Germinal center (tissue), 1 donor: ENCODE measurements around the gene NMNAT1.
"Not testable (repeated sequence)": the region's sequence is repeated elsewhere in the genome, so short reads cannot be mapped to it uniquely, and the experiment has no call there.

Experiments
- DNase-seq: peaks from one replicate; pipeline ENCODE4 v3.0.0; 2012; ENCODE audit warnings: mixed read lengths, low spot score

The NMNAT1 gene

DNA sequence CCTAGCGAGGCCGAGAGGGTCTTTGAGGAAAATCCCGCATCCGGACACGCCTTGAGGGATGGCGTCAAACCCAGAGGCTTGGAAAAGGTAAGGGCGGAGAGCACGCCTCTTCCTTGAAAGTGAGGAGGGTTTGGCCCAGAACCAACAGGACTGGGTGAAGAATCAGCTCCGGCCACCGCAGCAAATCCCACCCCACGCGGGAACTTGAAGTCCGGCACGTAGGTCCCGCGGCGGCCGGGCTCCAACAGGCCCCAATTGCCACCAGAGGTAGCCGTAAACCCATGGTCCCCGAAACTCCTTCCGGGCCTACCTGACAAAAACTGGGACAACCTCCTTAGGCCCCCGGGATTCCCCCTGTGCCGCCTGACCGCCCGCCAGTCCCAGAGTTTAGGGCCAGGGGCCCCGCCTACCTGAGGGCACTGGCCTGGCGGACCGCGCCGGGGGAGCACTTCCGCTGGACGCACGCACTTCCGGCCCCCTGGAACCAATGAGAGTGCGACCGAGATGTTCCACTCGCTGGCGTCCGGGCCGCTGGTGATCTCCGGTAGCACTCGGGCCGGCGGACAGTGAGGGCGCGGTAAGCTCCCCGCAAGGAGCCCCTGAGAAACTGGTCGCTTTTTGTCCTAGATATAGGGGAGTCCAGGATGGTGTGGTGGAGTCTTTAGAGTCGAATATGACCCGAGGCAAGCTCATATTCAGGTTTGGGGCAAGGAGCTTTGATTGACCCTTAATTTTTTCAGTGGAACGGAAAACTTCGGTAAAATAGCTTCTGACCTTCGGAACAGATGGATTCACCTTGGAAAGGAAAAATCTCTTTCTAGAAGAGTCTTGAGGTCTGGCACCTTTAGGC lies at the start of gene NMNAT1, which contains the start of gene LZIC:
NMNAT1 (plus strand) TSS at position 537 of the 850 bp plus-strand sequence. CDS start 28,599 bp downstream, outside the sequence.
LZIC (minus strand) TSS at position 453 of the 850 bp plus-strand sequence. CDS start 6,772 bp downstream, outside the sequence.
- DNase-seq = peak; percentile 94

DNA sequence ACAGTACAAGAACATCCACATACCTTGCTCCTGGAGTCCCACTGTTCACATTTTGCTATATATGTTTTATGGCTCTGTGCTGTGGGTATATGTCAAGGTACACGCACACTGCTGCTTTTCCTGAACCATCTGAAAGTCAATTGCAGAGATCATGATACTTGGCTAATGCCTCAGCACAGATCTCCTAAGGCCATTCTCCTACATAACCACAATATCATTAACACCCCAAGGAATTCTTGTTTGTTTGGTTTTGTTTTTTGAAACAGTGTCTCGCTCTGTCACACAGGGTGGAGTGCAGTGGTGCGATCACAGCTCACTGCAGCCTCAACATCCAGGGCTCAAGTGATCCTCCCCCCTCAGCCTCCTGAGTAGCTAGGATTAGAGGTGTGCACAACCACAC lies 49.2 kb upstream of the NMNAT1 start:
- no peak for DNase-seq

DNA sequence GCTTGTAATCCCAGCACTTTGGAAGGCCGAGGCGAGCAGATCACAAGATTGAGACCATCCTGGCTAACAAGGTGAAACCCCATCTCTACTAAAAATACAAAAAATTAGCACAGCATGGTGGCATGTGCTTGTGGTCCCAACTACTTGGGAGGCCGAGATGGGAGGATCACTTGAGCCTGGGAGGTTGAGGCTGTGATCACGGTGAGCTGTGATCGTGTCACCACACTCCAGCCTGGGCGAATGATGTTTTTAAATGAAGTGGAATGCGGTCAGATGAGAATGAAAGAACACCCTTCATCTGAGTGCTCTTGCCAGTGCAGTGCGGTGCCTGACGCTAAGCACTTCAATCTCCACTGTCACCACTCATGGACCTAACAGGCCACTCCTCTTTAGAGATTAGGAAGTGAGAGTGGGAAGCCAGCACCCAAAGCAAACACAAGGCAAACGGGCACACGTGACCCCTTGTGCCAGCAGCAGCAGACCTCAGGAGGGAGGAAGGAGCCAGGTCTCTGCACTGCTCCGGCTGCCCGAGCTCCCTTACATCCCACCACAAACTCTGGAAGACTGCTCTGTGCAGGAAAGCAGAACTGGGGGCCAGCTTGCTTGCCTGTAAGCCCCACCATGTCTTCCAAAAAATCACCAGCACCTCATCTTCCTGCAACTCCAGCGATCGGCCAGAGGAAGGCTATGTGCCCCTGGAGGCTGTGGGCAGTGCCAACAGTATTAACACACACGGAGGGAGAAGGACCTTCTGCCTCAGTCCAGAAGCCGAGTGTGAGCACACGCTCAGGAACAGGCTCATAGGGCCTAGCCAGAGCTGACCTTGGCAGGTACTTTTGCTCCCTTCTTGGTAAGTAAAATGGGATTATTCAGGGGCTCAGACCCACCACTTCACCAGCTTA lies 42.9 kb upstream of the NMNAT1 start:
- DNase-seq = peak; percentile 54

DNA sequence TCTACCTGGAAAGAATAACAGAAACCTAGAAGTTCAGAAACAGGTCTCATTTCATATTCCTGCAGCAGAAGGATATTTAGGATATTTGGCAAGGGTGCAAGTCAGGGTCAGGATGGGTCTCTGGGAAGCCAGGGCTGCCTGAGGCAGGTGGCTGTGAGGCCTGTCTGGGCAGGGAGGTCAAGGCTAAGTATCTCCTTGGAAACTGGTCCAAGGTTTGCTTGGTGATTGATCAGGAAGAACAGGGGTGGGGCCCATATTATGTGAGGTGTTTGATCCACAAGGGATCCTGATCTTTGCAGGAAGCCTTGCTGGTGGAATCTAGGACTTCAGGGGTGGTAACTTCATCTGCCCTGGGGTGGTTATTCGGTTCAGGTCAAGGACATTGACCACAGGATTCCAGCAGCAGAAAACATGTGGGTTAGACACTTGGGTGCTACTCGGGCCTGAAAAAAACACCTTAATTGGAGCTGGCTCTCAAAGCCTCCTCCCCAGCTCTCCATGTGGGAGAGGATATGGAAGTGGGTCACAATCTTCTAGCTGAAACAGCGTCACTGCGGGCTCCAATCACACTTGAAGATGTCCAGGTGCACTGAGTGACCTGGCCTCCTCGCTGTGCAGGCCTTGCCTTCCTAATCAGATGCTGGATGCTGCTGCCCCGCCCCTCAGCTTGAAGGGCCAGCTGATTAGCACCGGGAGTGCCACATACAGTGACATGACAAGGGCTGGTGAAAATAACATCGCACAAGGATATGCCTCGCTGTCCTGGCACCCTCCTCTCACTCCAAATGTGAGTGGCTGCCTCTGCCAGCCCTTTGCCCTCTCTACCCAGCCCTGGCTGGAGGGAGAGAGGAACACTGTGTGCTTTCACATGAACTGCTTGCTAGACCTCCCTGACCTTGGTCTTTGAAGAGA lies 41.9 kb upstream of the NMNAT1 start:
- DNase-seq = no peak

DNA sequence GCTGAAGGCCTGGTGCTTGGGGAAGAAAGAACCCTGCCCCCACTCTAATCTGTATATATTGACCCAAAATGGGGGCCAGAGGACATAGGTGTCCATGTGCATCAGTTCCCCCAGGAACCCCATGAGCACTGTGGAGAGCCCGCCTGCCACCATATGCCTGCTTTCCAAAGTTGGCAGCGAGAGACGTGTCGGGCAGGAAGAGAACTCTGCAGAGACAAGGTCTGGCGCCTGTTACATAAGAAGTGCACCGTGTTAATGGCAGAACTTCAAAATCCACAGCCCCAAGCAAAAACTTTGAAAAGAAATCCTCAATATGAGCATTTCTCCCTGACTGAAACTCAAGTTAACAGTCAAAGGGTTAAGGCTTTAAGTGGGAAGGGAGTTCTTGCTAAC lies 41.2 kb upstream of the NMNAT1 start:
- DNase-seq = no peak

DNA sequence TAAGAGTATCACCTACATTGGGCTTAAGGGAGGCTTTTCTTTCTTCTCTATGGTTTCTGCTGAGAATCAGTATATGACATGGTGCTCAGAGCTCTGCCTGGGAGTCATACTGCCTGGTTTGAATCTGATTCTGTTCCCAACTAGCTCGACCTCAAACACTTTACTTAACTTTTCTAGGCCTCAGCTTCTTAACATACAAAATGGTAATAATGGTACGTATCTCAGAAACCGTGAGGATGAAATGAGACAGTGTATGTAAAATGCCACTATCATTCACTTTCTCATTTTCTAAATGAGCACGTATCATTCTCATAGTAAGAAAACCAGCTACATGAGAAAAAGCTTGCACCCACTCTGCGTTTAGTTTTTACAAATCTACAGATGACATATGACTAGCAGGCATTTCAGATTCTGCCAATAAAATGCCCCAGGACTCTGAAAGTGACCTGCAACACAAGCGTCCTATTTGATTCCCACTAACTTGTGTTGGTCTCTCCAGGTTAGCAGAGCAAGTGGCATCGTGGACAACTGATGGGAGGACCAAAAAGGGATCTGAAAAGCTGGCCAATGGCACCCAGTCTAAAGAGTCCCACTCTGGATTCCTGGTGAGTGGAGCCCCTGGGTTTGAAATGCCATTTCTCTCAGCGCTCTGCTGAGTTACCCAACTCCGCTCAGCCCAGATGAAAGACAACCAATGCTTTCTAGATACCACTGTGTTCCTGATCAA lies 39.3 kb upstream of the NMNAT1 start:
- DNase-seq = no peak

DNA sequence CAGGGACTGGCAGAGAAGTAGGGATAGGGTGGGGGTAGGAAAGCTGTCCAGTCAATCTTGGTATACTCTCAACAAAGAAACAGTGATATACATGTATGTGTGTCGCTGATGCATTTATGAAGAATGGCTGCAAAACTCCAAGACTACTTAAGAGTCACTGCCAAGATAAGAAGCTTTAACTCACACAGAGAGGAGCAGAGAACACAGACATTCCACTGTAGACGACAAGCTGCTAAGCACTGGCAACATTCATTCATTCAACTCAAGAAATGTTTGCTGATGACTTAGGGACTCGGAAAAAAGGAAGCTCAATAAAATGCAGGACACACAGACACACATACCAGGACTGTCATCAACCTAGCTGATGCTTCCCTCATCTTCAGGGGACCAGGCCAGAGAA lies 38.7 kb upstream of the NMNAT1 start:
- no peak for DNase-seq

DNA sequence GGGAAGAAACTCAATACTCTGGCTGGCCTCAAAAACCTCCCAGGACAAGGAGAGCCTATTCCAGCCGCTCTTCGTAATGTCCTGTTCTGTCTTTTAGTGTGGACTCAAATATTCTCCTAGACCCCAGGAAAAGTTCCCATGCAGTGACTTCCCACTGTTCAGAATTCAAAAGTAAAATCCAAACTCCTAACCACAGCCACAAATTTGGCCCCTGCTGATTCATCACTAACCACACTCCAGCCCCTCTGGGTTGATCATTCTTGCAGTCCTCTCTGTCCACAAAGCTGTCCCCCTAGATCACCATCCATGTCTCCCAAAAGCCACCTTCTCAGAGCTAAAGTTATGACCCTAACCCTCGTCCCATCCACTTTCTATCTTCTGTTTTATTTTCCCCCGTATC lies 38.3 kb upstream of the NMNAT1 start:
- no peak for DNase-seq

DNA sequence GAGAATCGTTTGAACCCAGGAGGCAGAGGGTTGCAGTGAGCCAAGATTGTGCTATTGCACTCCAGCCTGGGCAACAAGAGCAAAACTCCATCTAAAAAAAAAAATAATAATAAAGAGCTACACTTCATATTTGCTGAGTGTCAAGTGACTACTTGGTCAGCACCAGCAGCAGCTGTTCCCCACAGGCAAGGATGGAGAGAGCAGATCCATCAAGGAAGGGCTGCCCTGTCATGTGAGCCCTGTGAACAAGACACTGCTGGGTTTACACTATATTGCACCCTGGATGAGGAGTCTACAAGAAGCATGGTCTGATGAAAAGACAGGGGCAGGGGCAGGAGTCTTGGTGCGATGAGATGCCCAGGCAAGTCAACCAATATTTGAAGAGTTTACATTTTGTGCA lies 36.8 kb upstream of the NMNAT1 start:
- no peak for DNase-seq

DNA sequence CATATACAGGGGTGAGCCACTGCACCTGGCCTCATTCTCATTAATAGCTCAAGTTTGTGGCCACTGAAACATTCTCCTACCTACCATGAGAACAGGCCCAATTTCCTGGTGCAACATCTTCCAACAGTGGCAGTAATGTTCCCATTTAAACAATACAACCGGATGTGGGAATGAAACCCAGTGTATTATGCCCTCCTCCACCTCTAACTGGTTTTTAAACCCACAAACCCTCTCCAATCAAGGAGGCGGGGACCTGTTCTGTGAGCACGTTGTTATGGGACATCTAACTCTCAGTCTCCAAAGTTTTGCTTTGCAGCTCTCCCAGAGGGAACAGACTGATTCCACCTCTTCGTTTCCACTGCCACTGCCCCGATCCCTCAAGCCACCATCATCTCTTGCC lies 35.8 kb upstream of the NMNAT1 start:
- no peak for DNase-seq

DNA sequence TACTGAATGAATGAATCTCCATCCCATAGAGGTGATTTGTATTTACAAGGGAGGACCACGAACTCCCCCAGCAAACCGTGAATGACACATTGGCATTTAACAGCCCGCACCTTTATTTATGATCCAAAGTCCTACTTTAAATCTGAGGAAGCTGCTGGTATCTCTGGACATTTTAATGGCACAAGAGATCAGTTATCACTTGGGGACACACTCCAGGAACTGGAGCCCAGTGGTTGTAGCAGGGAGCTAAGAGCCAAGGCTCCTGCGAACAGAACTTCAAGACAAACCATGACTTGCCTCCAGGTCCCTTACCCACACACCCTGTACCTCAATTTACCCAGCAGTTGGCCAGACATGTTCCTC lies 34.4 kb upstream of the NMNAT1 start:
- DNase-seq = no peak

DNA sequence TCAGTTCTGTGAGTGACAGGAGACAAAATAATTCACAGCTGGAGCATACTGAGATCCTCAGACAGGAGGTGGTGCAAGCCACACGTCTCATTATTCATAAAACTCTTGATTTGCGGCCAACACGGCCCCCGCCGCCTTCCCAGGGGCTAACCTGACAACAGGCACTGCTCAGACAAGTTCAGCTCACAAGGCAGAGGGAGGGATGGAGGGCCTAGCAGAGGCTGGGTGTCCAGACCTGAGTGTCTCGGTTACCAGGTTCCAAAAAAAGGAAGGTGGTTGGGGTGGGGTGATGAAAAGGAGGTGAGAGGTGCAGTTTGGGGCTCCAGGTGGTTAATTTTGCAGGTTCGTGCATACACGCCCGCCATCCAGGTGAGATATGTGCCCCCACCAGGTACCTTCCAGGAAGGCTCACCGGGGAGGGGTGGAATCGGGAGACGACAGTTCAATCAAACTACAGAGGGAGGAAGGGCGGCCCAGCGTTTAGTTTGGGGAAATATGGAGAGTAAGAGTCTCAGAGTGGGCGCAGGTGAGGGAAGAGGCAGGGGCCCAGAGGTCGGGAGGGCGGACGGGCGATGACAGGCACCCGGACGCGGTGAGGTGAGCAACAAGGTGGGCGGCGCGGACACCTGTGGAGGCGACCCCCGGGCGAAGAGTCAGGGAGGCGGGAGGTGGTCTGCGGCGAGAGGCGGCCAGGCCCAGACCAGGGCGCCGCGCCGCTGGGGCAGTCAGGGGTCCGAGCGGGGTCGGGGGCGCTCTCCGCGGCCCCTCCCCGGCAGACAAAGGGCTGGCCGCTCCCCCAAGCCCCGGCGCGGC lies 33.8 kb upstream of the NMNAT1 start:
- DNase-seq = peak; percentile 20

DNA sequence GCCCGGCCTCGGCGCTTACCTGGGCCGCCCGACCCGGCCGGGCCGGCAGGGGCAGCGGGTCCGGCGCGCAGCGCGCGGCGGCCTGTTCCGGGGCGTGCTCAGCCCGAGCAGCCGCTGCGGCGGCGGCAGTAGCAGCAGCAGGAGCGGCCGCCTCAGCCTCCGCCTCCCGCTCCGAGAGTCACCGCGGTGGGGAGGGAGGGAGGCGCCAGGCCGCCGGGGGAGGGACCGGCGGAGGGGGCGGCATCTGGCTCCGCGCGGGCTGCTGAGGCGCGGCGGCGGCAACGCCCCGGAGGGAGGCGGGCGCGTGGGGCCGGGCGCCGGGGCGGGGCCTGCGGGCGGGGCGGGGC lies 33.2 kb upstream of the NMNAT1 start, which contains the start of gene CTNNBIP1:
CTNNBIP1 (minus strand) TSS at position 194 of the 347 bp plus-strand sequence. CDS start 38,205 bp downstream, outside the sequence.
- DNase-seq = no peak

DNA sequence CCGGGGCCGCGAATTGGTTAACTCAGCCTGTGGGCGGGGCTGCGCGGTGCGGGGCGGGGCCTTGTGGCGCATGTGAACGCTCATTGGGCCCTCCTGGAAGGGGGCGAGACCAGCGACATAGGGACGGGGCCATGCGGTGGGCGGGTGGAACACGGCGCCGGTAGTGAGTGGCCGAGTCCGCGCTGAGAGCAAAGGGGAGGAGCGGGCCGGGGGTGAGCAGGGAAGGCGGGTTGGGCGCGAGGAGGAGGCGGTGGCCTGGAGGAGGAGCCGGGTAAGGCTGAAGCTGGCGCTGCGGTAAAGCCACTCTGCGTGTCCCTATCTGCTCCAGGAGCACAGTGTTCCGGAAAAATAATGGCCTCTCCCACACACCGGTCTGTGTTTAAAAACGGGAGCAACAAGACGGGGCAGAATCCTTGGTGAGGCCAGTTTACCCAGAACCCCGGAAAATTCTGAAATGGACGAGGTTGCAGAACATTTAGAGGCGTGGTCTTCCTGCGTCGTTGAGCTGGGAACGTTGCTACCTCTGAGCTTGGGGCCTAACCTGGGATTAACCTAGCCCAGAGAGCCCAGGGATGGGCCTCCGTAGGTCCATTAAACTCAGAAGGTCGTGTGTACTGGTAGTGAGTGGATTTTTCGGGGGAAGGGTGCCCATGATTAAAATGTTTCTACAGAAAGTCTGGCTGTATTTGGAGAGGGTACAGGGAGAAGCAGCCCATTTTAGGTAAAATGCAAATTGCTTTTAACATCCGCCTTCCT lies 32.7 kb upstream of the NMNAT1 start:
- DNase-seq = peak; percentile 98

DNA sequence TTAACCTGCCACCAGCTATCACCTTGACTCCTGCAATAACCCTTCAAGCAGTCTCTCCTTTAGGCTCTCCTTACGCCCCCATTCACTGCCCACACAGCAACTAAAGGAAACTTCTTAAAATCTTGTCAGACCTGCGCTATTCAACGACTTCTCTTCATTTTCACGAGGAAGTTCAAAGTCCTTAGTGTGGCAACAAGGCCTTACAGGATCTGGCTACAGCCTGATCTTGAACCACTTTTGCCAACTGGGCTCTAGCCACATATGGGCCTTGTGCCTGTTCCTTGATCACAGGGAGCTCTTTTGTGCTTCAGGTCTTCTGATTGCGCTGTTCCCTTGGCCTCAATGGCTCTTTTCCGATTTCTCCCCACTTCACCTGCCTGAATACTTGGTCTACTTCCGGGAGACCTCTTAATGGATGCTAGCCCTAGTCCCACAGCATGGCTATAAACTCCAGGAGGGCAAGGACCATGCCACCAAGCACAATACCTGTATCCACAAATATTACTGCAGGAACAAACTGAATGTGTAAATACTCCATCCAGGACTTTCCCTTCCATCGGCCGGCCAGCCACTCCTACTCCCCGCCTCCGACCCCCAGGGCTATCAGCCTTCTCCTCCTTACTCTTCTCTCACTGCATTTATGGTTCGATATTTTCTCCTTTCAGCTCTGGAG lies 30.9 kb upstream of the NMNAT1 start:
- no peak for DNase-seq

DNA sequence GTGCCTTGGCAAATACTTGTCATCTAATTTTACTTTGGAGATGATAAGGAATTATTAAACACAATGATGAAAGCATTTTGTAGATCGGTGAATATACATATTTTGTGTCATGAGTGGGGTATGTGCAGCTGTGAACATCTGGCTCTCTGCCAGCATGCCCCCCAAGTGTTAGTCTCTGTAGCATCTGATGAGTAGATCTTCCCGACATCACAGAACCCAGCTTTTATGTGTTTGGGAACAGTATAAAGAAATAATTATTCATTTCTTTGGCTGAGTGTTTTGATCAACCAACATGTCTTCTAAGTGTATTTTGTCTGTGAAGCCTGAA lies 28.7 kb upstream of the NMNAT1 start:
- no peak for DNase-seq

DNA sequence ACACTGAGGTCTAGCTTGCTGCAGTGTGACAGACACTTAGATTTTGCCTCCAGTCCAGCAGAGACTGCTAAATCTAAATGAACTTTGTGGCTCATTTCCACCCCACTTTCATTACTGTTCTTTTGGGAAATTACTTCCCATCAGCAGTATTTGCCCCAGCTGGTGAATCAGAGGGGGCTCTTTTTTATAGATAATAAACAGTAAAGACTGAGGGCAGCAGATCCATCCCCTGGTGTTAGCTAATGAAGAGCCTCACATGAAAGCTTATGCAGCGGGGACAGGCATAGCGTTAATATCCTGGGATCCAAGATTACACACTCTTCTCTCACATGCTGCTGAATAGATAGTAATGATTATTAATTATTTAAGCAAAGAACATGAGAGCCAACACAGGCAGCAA lies 26.8 kb upstream of the NMNAT1 start:
- DNase-seq = no peak

DNA sequence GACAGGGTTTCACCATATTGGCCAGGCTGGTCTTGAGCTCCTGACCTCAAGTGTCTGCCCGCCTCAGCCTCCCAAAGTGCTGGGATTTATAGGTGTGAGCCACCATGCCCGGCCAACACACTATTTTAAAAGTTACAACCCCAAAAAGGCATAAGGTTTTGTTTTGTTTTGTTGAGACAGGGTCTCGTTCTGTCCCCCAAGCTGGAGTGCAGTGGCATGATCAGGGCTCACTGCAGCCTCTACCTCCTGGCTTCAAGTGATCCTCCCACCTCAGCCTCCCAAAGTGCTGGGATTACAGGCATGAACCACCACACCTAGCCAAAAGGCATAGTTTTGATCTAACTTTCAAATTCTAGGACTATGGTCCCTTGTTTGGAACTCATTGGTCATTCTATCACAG lies 25.8 kb upstream of the NMNAT1 start:
- DNase-seq = not testable (repeated sequence)

DNA sequence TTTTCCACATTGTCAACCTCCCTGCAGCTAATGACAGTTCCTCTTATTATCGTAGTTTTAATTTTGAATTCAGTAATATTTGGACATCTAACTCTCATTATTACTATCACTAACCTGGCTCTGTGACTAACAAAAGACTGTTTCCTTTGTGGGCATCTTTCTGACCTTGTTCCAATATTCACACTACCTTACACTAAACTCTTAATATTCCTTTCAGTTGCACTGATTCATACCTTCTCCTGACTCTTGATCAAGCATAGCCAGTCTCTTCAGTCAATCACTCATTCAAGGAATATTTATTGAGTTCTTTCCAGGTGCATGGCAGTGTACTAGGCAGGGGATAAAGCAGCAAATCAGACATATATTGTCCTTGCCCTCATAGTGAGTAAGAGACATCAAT lies 25.4 kb upstream of the NMNAT1 start:
- no peak for DNase-seq
